Activated CD4-positive, CD25-positive, alpha-beta regulatory T cell treated with anti-CD3 and anti-CD28 coated beads, Interleukin-2, amount 50 U/mL, for 24 hours (primary cell): ENCODE results near the gene RALY.

Experiments
- ATAC-seq, 2 donors: fragments of 150-1000 bp; cut with Tn5 transposase; one replicate each; pipeline ENCODE4 v1.10.0; 2021; ENCODE audit warnings: mild to moderate bottlenecking in 1 of 2, moderate library complexity in 1 of 2

Gene RALY

GRCh38 chr20:34083137-34083536 lies 89.4 kb downstream of the RALY start:
- ATAC-seq = no peak

GRCh38 chr20:34083781-34084180 lies 90.1 kb downstream of the RALY start:
- ATAC-seq = no peak

- ATAC-seq = no peak
These were observed 90.7 kb downstream of the RALY start for GRCh38 chr20:34084227-34084923.

GRCh38 chr20:34085544-34086040 lies 91.9 kb downstream of the RALY start:
- ATAC-seq = no peak

- no peak for ATAC-seq
These were observed 94.8 kb downstream of the RALY start for GRCh38 chr20:34088305-34089174.

GRCh38 chr20:34089175-34089479 lies 95.4 kb downstream of the RALY start:
- ATAC-seq = no peak

- no peak for ATAC-seq
These were observed 96.1 kb downstream of the RALY start for GRCh38 chr20:34089655-34090345.

- no peak for ATAC-seq
These were observed 96.9 kb downstream of the RALY start for GRCh38 chr20:34090645-34091044.

GRCh38 chr20:34091637-34092200 lies 98.0 kb downstream of the RALY start:
- ATAC-seq = no peak

- ATAC-seq = no peak
These were observed 100.2 kb downstream of the RALY start for GRCh38 chr20:34093895-34094294.

GRCh38 chr20:34095825-34096224 lies 102.1 kb downstream of the RALY start:
- ATAC-seq = no peak

- ATAC-seq = no peak
These were observed 103.2 kb downstream of the RALY start for GRCh38 chr20:34096699-34097444.

- no peak for ATAC-seq
These were observed 104.9 kb downstream of the RALY start for GRCh38 chr20:34098570-34098969.

GRCh38 chr20:34099675-34100074 lies 106.0 kb downstream of the RALY start:
- no peak for ATAC-seq

- no peak for ATAC-seq
These were observed 106.9 kb downstream of the RALY start for GRCh38 chr20:34100576-34100975.

- ATAC-seq = peak in 1 of 2 donors; percentile 51
These were observed 108.6 kb downstream of the RALY start for GRCh38 chr20:34102342-34102741.

- ATAC-seq = no peak
These were observed 110.3 kb downstream of the RALY start for GRCh38 chr20:34104059-34104458.

GRCh38 chr20:34105978-34106675 lies 112.4 kb downstream of the RALY start:
- no peak for ATAC-seq

GRCh38 chr20:34108616-34109174 lies 115.0 kb downstream of the RALY start:
- ATAC-seq = peak; percentile 35 to 50

- ATAC-seq = no peak
These were observed 115.7 kb downstream of the RALY start for GRCh38 chr20:34109442-34109841.

- ATAC-seq = no peak
These were observed 116.5 kb downstream of the RALY start for GRCh38 chr20:34110025-34110744.
